H1 (cell line): ENCODE measurements around the gene PPP2R3A. TPM values are rescaled to one million over a fixed set of nuclear protein-coding genes. Genes with fewer than 3 reads are reported as not detected.

Experiments used
- CHD1 ChIP-seq: IDR thresholded peaks from 2 replicates; pipeline ENCODE4 v1.6.1; 2012; ENCODE audit warnings: low read depth, low read length, improper control_type of control experiment
- CHD7 ChIP-seq: fragments of 300-600 bp; sonication (generic); IDR thresholded peaks from 2 replicates; pipeline ENCODE4 v1.7.1; 2012; ENCODE audit warnings: low read length, moderate library complexity, mild to moderate bottlenecking, inconsistent platforms; ENCODE audit not compliant: insufficient replicate concordance
- CTBP2 ChIP-seq: IDR thresholded peaks from 2 replicates; pipeline ENCODE4 v1.7.0; 2011; ENCODE audit warnings: borderline replicate concordance, mild to moderate bottlenecking, moderate library complexity, mixed read lengths, low read length; ENCODE audit not compliant: insufficient read depth, insufficient read length
- CTCF ChIP-seq, 3 experiments: IDR thresholded peaks; 1 replicate in 2 of 3; 2 replicates in 1 of 3; pipeline versions ENCODE4 v1.5.1 to v1.6.1; 2011; ENCODE audit warnings: low read length in 3 of 3, mild to moderate bottlenecking in 3 of 3, inconsistent platforms in 2 of 3, low read depth in 1 of 3, moderate library complexity in 1 of 3; ENCODE audit not compliant: insufficient read depth in 1 of 3; ENCODE audit errors: control extremely low read depth in 1 of 3
- KDM1A ChIP-seq: fragments of 200-600, 300-600 bp; sonication (generic); IDR thresholded peaks from 2 replicates; pipeline ENCODE4 v1.7.1; 2016; ENCODE audit warnings: mild to moderate bottlenecking, low read length, borderline replicate concordance
- KDM4A ChIP-seq: IDR thresholded peaks from one replicate; pipeline ENCODE4 v1.7.1; 2012; ENCODE audit warnings: low read depth, mild to moderate bottlenecking, moderate library complexity, low read length, inconsistent platforms; ENCODE audit not compliant: severe bottlenecking
- RBBP5 ChIP-seq: IDR thresholded peaks from 2 replicates; pipeline ENCODE4 v1.7.1; 2012; ENCODE audit warnings: low read depth, mild to moderate bottlenecking, inconsistent platforms, low read length, moderate library complexity, borderline replicate concordance
- SRF ChIP-seq: IDR thresholded peaks from 2 replicates; pipeline ENCODE4 v1.6.1; 2011; ENCODE audit warnings: mild to moderate bottlenecking, low read depth, low read length, moderate library complexity
- TBP ChIP-seq: IDR thresholded peaks from 2 replicates; pipeline ENCODE4 v1.6.1; 2011; ENCODE audit warnings: low read depth, low read length, improper control_type of control experiment
- polyA plus RNA-seq, 7 experiments: library from polyadenylated mRNA; depleted of rRNA in 3 of 7; stranded (reverse) in 5 of 7; unstranded in 2 of 7; fragments of >200 nt in 5 of 7; fragments of 200-250 nt in 2 of 7; gene quantifications; 1 replicate in 5 of 7; 2 replicates in 1 of 7; 4 replicates in 1 of 7; pipeline versions ENCODE4 v1.2.1 to v1.2.3, GENCODE V29; 2011 to 2013; ENCODE audit warnings: missing spikeins in 2 of 7, mixed read lengths in 2 of 7
- total RNA-seq: library from RNA; stranded (reverse); fragmentation: NEBNext Ultra II Directional; extraction: Animal tissue kit (Norgen Biotek cat#: 25700); gene quantifications from 2 replicates; pipeline ENCODE4 v1.2.1, GENCODE V29; 2021

The PPP2R3A gene
- total and polyA plus RNA-seq, 2 of the 8 experiments (the other 6 are each of a cell fraction or from before 2014, with no cell fraction given), result 4.1 to 15.2 TPM

GRCh38 chr3:135982404-135982761, 16.9 kb downstream of the PPP2R3A start (continued):
- TF ChIP-seq CHD7 (no peak), KDM1A (no peak), TBP (no peak), CTBP2 (no peak), KDM4A (no peak), RBBP5 (no peak), CHD1 (no peak), CTCF (IDR thresholded peaks at IDR 0.05; ENCODE audit: control extremely low read depth in 1 of 3, insufficient read depth in 1 of 3, low read depth in 1 of 3, low read length in 3 of 3) (no peak), SRF (no peak)
